HG03439 (cell line): ENCODE data around the gene RBSN.

ENCODE experiments used
- ATAC-seq: cut with Tn5 transposase; IDR thresholded peaks from one replicate; pipeline ENCODE4 v1.9.1; 2021; ENCODE audit warnings: mild to moderate bottlenecking, moderate library complexity; ENCODE audit not compliant: unreplicated experiment

RBSN gene

DNA sequence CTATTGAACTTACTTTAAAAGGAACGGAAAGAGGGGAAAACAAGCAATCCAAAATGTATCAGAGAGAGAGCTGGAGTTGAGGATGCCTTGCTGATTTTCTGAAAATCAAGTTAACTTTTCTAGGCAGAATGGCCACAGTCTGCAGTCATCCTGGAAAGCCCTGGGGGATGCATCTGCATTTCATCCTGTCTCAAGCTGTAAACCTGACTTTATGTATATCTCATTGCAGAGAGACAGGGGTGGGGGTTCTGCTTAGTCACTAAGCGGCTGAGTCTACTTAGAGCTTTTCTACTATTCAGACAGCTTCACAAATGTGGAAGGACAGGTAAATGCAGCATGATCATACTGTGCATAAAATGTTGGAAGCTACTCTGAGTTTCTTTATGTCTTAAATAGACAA lies 75.2 kb downstream of the RBSN start:
- ATAC-seq, result no peak

DNA sequence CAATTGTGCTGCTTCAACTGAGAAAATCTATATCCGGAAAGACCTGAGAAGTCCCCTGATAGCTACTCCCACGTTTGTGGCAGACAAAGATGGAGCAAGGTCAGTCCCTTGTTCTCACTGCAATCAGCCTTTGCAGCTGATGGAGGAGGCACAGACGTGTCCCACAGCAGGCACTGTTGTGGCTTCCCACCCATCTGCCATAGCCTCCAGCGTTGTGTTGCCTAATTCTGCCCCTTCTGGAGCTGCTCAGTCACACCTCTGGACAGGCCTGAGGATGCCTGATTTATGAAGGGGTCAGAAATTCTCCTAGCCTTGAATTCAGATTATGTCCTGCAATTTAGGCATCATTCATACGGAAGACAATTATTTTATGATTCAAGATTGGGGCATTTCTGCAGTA lies 75.7 kb downstream of the RBSN start:
- ATAC-seq, result no peak
